Kidney epithelial cell (primary cell): ENCODE data around the gene JMJD8. TPM values are rescaled to one million over a fixed set of nuclear protein-coding genes. Genes with fewer than 3 reads are reported as not detected.
A peak's percentile ranks its signal among the peaks of the same experiment; 100 is the strongest.

ENCODE experiments used
- DNase-seq: peaks from one replicate; pipeline ENCODE4 v3.0.0-alpha.2; 2010; ENCODE audit warnings: low read depth
- H3K27me3 ChIP-seq: 2 replicates; pipeline ENCODE4 v1.6.0; 2011; ENCODE audit warnings: low read length; ENCODE audit not compliant: control insufficient read depth, insufficient read depth
- H3K36me3 ChIP-seq: 2 replicates; pipeline ENCODE4 v1.5.1; 2011; ENCODE audit warnings: low read length; ENCODE audit not compliant: control insufficient read depth, insufficient read depth
- H3K4me3 ChIP-seq: 2 replicates; pipeline ENCODE4 v1.5.1; 2011; ENCODE audit warnings: low read depth, mild to moderate bottlenecking, control low read depth, low read length
- CTCF ChIP-seq: IDR thresholded peaks from 2 replicates; pipeline ENCODE4 v1.5.1; 2011; ENCODE audit warnings: mild to moderate bottlenecking, moderate library complexity, low read length, control low read depth, inconsistent platforms; ENCODE audit not compliant: insufficient read depth, poor library complexity, severe bottlenecking
- total RNA-seq: library from RNA; depleted of rRNA; stranded (reverse); fragments of >200 nt; gene quantifications from 2 replicates; pipeline ENCODE4 v1.2.3, GENCODE V29; 2015

The JMJD8 gene
- total RNA-seq, 1 donor from 2014 or later = 59.4 TPM

DNA sequence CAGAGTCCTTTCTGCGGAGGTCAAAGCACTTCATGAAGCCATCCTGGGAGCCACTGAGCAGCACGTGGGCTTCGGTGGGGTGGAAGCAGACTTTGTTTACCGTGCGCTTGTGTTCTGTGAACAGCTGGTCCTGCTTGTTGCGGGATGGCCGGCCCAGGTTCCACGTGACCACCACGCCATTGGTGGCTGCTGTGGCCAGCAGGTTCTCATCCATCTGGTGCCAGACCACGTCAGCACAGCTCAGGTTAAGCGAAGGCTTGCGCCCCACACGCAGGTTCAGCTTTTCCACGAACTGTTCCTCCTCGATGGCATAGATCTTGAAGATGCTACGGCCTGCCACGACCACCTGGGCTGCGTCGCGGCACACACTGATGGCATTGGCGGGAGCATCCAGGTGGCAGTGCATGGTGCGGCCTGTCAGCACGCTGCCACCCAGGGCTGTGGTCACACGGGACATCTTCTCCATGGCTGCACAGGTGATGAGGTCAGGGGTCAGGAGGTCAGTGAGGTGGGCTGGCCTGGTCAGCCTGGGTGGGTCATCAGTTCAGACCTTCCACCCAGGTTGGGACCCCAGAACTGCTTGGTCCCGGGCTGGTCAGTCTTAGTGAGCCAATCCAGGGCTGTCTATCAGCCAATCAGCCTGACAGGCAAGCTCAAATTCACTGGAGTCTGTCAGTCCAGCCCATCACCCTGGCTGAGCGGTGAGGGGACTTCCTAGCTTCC is 5.2 kb upstream of the JMJD8 start:
- H3K36me3 ChIP-seq = no peaks in the 10 kb centered on the region
- no peak for TF ChIP-seq CTCF
- peak overlapping the region; percentile 71 for H3K4me3 ChIP-seq
- no peak for DNase-seq
- peaks cover 18% of the 10 kb centered on the region for H3K27me3 ChIP-seq

GRCh38 chr16:687499-687898 is 3.4 kb upstream of the JMJD8 start:
- no peak for TF ChIP-seq CTCF

GRCh38 chr16:686459-687260 is 2.5 kb upstream of the JMJD8 start:
- H3K36me3 ChIP-seq = peaks cover 1% of the 10 kb centered on the region
- no peak for DNase-seq
- no peak for TF ChIP-seq CTCF
- no peak overlapping the region for H3K4me3 ChIP-seq
- H3K27me3 ChIP-seq = no peaks in the 10 kb centered on the region

More at GRCh38 chr16:687499-687898, 3.4 kb upstream of the JMJD8 start:
- DNase-seq = no peak
- Histone ChIP-seq H3K36me3 (peaks cover 1% of the 10 kb centered on the region), H3K4me3 (no peak overlapping the region), H3K27me3 (peaks cover 4% of the 10 kb centered on the region)

DNA sequence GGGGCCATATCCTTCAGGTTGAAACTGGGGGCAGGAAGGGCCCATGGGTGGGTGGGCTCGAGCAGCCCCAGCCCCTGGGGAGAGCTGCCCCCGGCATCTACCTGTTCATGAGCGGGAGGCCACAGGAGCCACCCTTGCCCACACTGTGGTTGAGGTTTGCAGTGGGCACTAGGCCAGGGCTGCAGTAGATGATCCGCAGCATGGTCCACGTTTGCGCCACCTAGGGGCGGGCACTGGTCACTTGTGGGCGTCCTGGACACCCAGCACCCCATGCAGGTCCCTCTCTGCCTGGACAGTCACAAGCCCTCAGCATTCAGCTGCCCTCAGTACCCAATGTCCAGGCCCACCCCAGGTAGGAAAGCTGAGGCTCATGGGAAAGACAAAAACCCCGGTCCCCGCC is 1.8 kb upstream of the JMJD8 start:
- TF ChIP-seq CTCF = peak; percentile 57
- no peak for DNase-seq
- H3K36me3 ChIP-seq = peaks cover 1% of the 10 kb centered on the region
- no peak overlapping the region for H3K4me3 ChIP-seq
- H3K27me3 ChIP-seq = no peaks in the 10 kb centered on the region

GRCh38 chr16:684961-685696 is 995 bp upstream of the JMJD8 start:
- peak overlapping the region; percentile 81 for H3K4me3 ChIP-seq
- no peak for DNase-seq
- no peaks in the 10 kb centered on the region for H3K27me3 ChIP-seq
- peaks cover 1% of the 10 kb centered on the region for H3K36me3 ChIP-seq
- no peak for TF ChIP-seq CTCF
